SW480 (cell line): Measurements from ENCODE around the gene BTN3A1.
"Not testable (repeated sequence)": the region's sequence is repeated elsewhere in the genome, so short reads cannot be mapped to it uniquely, and the experiment has no call there.

Experiments
- DNase-seq: peaks from one replicate; pipeline ENCODE4 v3.0.0-alpha.2; 2016; ENCODE audit warnings: low spot score

The BTN3A1 gene

DNA sequence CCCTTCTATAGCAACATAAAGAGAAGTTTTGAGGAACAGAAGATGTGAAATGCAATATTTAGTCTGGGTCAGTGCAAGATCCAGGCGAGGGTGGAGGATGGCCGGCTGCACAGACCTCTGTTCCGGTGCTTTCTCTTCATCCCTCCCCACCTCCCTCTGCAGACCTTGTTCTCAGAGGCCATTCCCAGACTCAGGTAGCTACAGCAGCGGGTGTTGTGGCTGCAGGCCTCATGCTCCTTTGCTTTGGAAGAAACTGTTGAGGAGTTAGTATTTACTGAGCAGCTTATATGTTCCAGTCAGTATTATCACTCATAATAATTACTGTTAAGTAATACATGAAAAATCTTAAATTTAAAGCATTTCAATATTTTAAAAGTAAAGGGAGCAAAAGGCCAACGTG, 39.9 kb downstream of the BTN3A1 start:
- no peak for DNase-seq

DNA sequence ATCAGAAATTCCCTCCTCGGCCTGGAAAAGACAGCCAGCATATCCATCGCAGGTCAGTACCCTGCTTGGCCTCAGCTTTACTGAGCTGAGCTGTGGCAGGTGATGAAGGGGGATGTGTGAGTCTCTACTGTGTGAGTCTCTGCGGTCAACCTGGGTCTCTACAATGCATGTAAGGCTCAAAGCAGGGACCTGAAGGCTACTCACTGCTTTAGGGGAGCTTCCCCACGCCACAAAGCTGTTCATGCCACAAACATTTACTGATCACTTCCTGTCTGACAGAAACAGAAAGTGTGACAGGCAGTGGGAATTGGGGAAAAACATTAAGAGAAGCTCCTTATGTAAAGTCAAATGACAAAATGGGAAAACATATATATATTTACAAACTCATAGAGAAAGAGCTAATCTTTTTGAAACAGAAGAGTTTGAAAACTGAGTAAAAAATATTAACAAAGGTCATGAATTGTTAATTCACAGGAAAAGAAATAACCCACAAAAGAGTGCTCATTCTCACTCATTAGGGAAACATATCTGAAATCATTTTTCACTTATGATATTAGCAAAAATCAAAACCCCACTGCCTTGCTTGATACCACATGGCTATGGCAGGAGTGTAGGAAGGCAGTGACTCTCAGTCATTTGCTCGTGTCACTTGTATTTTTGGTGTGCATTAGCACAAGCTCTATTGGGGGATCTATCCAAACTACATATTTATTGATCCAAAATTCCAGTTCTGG, 44.0 kb downstream of the BTN3A1 start:
- DNase-seq, result no peak

DNA sequence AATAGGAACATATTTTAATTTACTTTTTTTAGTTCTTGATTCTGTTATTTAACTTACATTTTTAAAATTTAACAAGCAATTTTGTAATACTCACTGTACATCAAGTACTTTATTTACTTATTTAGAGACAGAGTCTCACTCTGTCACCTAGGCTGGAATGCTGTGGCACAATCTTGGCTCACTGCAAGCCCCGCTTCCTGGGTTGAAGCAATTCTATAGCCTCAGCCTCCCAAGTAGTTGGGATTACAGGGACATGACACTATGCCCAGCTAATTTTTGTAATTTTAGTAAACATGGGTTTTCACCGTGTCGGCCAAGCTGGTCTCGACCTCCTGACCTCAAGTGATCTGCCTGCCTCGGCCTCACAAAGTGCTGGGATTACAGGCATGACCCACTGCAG, 45.2 kb downstream of the BTN3A1 start:
- DNase-seq, result no peak

DNA sequence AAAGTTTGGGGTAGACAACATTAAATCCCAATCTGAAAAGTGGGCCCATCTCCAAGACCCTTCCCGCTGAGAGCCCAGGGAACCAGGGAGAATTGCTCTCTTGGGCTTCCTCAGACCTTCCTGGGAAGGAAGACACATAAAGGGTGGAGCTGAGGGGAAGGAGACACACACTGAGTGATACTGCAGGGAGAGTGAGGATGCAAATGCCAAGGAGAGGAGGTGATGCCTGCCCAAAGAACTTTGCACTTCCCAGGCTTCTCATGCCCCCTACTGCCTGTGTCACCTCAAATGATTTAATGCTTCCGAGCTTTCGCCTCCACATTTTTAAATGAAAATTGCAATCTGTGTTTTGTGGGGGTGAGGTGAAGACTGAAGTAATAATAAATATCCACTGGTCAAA, 48.2 kb downstream of the BTN3A1 start:
- DNase-seq, result no peak

DNA sequence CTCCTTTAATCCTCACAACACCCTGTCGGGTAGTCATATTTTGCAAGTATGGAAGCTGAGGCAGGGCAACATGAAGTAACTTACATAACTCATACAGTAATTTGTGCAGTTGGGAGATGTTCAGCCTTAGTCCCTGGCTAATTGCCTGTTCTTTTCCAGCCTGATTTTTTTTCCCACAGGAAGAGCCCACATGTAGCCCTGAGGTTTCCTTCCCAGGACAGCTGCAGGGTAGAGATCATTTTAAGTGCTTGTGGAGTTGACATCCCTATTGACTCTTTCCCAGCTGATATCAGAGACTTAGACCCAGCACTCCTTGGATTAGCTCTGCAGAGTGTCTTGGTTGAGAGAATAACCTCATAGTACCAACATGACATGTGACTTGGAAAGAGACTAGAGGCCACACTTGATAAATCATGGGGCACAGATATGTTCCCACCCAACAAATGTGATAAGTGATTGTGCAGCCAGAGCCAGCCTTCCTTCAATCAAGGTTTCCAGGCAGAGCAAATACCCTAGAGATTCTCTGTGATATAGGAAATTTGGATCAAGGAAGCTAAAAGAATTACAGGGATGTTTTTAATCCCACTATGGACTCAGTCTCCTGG, 50.7 kb downstream of the BTN3A1 start:
- DNase-seq, result no peak

DNA sequence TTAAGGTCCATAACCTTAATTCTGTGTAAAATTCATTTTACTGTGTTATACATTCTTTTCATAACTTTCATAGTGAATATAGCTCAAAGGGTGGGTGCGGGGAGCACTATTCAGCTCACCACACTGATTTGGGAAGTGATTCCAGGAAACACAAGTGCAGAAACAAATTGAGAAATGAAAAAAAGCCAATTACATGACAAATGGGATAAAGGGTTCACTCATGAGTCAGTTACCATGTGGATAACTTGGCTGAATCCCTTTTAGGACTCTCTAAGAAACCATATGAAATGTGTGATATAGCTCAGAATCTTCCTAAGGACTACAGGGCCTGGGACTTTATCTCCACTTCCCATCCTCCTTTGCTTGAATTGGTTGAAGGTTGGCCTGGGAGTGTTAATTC, 52.6 kb downstream of the BTN3A1 start:
- no peak for DNase-seq

DNA sequence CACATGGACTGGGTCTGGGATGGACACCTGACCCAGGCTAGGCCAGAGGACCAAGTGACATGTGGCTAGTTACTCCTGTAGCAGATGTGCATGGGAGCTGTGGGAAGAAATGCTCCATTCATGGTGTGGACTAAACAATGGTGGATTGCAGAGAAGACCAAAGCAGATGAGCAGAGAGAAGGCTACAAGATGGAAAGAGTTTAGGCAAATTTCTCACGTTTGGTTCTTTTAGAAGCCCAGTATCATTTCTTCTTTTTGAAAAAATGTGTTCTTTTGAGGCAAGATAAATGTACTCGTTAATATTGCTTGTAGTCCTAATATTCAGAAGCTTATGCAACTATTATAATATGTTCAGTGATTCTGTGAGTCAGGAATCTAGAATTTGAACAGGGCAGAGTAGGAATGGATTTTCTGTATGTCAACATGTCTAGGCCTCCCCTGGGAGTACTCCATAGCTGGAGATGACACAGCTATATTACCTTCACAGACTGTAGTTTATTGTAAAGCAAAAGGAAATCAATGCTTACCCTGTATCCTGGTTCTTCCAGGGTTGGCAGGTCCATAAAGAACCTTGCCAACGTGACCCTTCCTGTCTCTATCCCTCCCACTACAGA, 53.4 kb downstream of the BTN3A1 start:
- DNase-seq, result no peak

DNA sequence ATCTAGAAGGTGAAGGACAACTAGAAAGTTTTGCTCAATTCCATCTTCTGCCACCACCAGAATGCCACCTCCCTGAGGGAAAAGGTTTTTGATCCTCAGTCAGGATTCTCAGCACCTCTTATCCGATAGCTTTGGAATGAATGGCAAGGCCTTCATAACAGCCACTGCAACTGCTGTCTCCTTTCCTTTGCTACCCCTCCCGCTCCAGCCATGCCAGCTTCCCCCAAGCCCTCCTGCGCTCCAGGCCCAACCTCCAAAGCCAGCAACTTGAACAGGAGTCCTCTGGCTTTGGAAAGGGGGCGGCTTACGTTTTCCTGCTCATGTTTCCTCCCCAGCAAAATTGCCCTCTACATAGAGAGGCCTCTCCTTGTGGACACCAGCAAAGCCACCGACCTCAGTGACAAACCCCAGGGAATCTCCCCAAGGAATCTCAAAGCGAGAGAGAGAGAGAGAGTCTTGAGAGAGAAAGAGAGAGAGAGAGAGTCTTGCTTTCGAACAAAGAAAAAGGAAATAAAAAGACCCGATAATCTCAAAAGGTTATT, 55.3 kb downstream of the BTN3A1 start:
- DNase-seq, result peak; percentile 26

DNA sequence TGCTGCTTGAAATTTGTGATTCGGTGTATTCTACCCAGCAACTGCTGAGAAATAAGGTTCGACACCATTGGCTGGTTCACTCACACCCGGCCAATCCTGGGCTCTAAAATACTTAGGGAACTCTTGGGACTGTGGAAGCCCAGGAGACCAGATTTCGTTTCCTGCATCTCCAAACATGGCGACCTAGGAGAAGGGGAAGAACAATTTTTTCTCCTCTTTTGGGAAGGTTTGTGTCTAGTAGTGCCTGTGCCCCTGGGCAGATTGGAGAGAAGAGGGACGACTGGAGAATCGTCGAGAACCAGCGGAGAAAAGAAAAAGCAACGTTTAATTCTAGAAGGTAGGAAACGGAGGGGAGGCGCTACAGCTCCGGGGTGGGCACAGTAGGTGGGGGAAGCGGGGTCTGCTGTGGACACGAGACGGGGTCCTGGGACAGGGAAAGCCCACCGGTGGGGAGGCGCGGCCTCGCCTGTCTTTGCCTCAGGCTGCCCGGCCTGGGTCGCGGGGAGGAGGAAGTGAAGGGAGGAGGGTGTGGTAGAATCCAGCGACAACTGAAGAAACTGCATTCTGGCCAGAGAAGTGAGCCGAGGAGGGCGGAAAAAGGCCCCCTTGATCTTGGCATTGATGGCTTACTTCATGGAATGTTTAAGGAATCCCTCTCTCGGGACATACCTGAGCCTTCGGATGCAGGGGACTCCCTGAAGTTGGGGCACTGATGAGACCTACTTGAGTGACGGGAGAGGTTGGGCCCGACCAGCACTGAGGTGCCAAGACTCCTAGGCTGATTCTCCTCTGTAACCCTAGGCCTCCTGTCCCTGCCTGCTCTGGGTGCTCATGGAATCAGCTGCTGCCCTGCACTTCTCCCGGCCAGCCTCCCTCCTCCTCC, 56.0 kb downstream of the BTN3A1 start, which contains the start of gene BTN2A1:
Gene BTN2A1 (plus strand): TSS at position 150 of the 883 bp plus-strand sequence. CDS start 682 bp downstream, at position 832.
- peak; percentile 87 for DNase-seq

DNA sequence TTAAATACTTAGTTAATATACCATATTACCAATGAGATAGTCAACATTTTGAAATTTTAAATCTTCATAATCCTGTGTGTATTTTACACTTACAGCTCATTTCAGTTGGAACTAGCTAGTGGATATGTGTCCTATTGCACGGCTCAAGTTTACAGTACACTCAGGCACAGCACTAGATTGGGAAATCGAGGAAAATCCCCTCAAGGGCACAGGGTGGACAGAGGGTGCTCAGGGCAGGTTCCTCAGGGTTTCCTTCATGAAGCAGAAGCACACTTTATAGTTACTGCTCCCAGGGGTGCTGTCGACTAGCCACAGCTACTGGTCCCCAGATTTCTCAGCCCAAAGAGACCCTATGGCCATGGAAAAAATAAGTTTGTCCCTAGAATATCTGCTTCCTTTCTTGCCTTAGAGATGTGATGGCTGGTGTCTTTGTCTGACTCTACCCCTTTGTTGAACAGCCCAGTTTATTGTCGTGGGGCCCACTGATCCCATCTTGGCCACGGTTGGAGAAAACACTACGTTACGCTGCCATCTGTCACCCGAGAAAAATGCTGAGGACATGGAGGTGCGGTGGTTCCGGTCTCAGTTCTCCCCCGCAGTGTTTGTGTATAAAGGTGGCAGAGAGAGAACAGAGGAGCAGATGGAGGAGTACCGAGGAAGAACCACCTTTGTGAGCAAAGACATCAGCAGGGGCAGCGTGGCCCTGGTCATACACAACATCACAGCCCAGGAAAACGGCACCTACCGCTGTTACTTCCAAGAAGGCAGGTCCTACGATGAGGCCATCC, 57.1 kb downstream of the BTN3A1 start:
- no peak for DNase-seq

DNA sequence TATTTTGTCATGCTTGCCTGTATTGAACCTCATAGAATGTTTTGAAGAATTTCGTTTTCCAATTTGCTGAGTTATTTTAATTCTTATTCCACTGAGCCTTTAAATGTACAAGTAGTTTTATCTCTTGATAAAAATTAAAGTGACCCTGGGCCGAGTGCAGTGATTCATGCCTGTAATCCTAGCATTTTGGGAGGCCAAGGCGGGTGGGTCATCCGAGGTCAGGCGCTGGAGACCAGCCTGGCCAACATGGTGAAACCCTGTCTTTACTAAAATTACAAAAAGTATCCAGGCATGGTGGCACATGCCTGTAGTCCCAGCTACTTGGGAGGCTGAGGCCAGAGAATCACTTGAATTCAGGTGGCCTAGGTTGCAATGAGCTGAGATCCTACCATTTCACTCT, 59.3 kb downstream of the BTN3A1 start:
- DNase-seq, result not testable (repeated sequence)

DNA sequence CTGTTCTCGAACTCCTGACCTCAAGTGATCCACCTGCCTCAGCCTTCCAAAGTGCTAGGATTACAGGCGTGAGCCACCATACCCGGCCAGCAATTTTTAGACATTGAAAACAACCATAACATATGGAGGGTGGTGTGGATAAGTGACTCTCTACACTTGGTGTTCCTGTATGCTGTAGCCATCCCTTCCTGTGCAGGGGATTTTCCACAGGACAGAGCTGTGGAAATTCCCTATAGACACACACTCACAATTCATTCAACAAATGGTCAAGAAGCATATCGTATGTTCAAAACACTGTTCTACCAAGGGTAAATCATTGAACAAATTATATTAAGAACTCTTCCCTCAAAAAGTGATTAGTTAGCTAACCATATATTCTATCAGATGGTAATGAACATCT, 61.9 kb downstream of the BTN3A1 start:
- no peak for DNase-seq

DNA sequence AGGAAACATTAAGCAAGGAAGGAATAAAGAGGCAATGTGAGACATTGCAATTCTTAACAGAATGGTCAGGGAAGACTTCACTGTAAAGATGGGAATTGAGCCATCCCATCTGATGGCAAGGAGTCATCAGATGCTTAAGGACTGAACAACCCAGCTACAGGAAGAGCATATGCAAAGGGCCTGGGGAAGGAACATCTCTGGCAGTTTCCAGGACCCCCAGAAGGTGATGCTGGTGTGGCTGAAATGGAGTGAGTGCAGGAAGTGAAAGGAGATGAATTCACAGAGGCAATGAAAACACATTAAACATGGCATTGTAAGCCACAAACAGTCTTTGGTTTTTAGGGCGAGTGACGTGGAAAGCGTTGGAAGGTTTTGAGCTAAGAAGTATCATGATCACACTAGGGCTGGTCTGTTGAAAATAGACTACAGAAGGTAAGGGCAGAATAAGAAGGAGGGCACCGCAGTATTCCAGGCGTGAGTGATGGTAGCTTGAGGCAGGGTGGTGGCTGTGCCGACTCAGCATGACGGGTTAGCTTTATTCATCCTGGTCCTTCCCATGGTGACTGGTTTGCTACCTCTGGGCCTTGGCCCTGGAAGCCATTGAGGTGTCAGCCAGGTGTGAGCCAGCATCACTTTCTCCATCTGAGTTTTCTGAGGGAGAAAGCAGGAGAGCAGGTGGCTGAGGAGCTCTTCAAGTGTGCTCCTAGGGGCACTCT, 62.5 kb downstream of the BTN3A1 start:
- DNase-seq, result no peak
